ENCODE measurements around the gene GSTCD. TPM values are rescaled to one million over a fixed set of nuclear protein-coding genes. Genes with fewer than 3 reads are reported as not detected.

Gene GSTCD
- total and polyA plus RNA-seq, 2 donors (not counting 1 experiment from before 2014, with no cell fraction given), result 5.0 to 13.2 TPM

- no peak overlapping the region for H3K9ac ChIP-seq (ENCODE audit: low read length)
- H3K27me3 ChIP-seq (replicated peaks in 1 of 4; ENCODE audit: control extremely low read depth in 1 of 4, control insufficient read depth in 3 of 4, insufficient read depth in 4 of 4, low read length in 3 of 4), result no peaks in the 10 kb centered on the region
- no peaks in the 10 kb centered on the region for H3K79me2 ChIP-seq (ENCODE audit: control insufficient read depth, insufficient read depth, low read length)
- no peaks in the 10 kb centered on the region for H3K36me3 ChIP-seq (replicated peaks in 1 of 2; ENCODE audit: control extremely low read depth in 1 of 2, control insufficient read depth in 1 of 2, extremely low read depth in 1 of 2, insufficient read depth in 2 of 2, low read length in 1 of 2)
- no peak overlapping the region for H3K4me3 Mint-ChIP-seq
- H3K4me2 ChIP-seq (replicated peaks; ENCODE audit: low read depth, low read length, poor library complexity, severe bottlenecking), result no peak overlapping the region
- no peak for DNase-seq
- peaks cover 12% of the 10 kb centered on the region for H3K27me3 Mint-ChIP-seq
- POLR2A ChIA-PET, result no interaction called here
- no peaks in the 10 kb centered on the region for H3K4me1 Mint-ChIP-seq
- H3K9me3 Mint-ChIP-seq (ENCODE audit: insufficient read depth), result no peaks in the 10 kb centered on the region
- CTCF ChIA-PET, result no interaction called here
- no peak overlapping the region for H2AFZ ChIP-seq (ENCODE audit: insufficient read depth, low read depth, low read length, poor library complexity, severe bottlenecking)
- H3K9me3 ChIP-seq (ENCODE audit: control extremely low read depth in 1 of 3, control insufficient read depth in 2 of 3, insufficient read depth in 1 of 3, low read length in 2 of 3), result no peaks in the 10 kb centered on the region
- intact Hi-C loops (cut with micrococcal nuclease), result no loop called here
- no peaks in the 10 kb centered on the region for H3K4me1 ChIP-seq (ENCODE audit: control insufficient read depth in 2 of 2, insufficient read depth in 2 of 2, low read length in 2 of 2)
- no peaks in the 10 kb centered on the region for H4K20me1 ChIP-seq (ENCODE audit: control insufficient read depth, insufficient read depth, low read length, poor library complexity, severe bottlenecking)
- ATAC-seq (ENCODE audit: low read depth), result no peak
- H3K4me3 ChIP-seq (ENCODE audit: control extremely low read depth in 1 of 5, extremely low read depth in 1 of 5, insufficient read depth in 1 of 5, low read depth in 2 of 5, low read length in 4 of 5), result no peak overlapping the region
- no peak for TF ChIP-seq EZH2 (IDR thresholded peaks at IDR 0.05; ENCODE audit: borderline replicate concordance, insufficient read depth, low read depth, low read length, poor library complexity, severe bottlenecking)
- no peak for TF ChIP-seq CTCF (IDR thresholded peaks at IDR 0.05)
- WGBS (ENCODE audit: insufficient coverage), result 100% methylated on average over 1 of the region's 1 CpG
- H3K27ac Mint-ChIP-seq, result no peak overlapping the region
- H3K27ac ChIP-seq (ENCODE audit: low read length in 2 of 2), result no peak overlapping the region
Observed at GRCh38 chr4:105674011-105674410, 34.6 kb upstream of the GSTCD start.

- no peaks in the 10 kb centered on the region for H3K27me3 ChIP-seq (replicated peaks in 1 of 4; ENCODE audit: control extremely low read depth in 1 of 4, control insufficient read depth in 3 of 4, insufficient read depth in 4 of 4, low read length in 3 of 4)
- H3K27ac Mint-ChIP-seq, result no peak overlapping the region
- H3K4me3 ChIP-seq (ENCODE audit: control extremely low read depth in 1 of 5, extremely low read depth in 1 of 5, insufficient read depth in 1 of 5, low read depth in 2 of 5, low read length in 4 of 5), result no peak overlapping the region
- ChIA-PET CTCF (no interaction called here), POLR2A (no interaction called here)
- H3K9me3 Mint-ChIP-seq (ENCODE audit: insufficient read depth), result no peaks in the 10 kb centered on the region
- no peaks in the 10 kb centered on the region for H4K20me1 ChIP-seq (ENCODE audit: control insufficient read depth, insufficient read depth, low read length, poor library complexity, severe bottlenecking)
- peaks cover 4% of the 10 kb centered on the region for H3K27me3 Mint-ChIP-seq
- H2AFZ ChIP-seq (ENCODE audit: insufficient read depth, low read depth, low read length, poor library complexity, severe bottlenecking), result no peak overlapping the region
- 100% methylated on average over 1 of the region's 2 CpGs for WGBS (ENCODE audit: insufficient coverage)
- H3K4me3 Mint-ChIP-seq, result no peak overlapping the region
- no peaks in the 10 kb centered on the region for H3K79me2 ChIP-seq (ENCODE audit: control insufficient read depth, insufficient read depth, low read length)
- H3K4me1 Mint-ChIP-seq, result no peaks in the 10 kb centered on the region
- TF ChIP-seq EZH2 (IDR thresholded peaks at IDR 0.05; ENCODE audit: borderline replicate concordance, insufficient read depth, low read depth, low read length, poor library complexity, severe bottlenecking) (no peak), CTCF (IDR thresholded peaks at IDR 0.05) (no peak)
- H3K9me3 ChIP-seq (ENCODE audit: control extremely low read depth in 1 of 3, control insufficient read depth in 2 of 3, insufficient read depth in 1 of 3, low read length in 2 of 3), result no peaks in the 10 kb centered on the region
- ATAC-seq (ENCODE audit: low read depth) (no peak), DNase-seq (no peak)
- no peak overlapping the region for H3K9ac ChIP-seq (ENCODE audit: low read length)
- intact Hi-C loops (cut with micrococcal nuclease), result no loop called here
- H3K4me1 ChIP-seq (ENCODE audit: control insufficient read depth in 2 of 2, insufficient read depth in 2 of 2, low read length in 2 of 2), result no peaks in the 10 kb centered on the region
- H3K4me2 ChIP-seq (replicated peaks; ENCODE audit: low read depth, low read length, poor library complexity, severe bottlenecking), result no peak overlapping the region
- H3K27ac ChIP-seq (ENCODE audit: low read length in 2 of 2), result no peak overlapping the region
- peaks cover under 1 to 2% of the 10 kb centered on the region in 2 experiments for H3K36me3 ChIP-seq (replicated peaks in 1 of 2; ENCODE audit: control extremely low read depth in 1 of 2, control insufficient read depth in 1 of 2, extremely low read depth in 1 of 2, insufficient read depth in 2 of 2, low read length in 1 of 2)
Observed at GRCh38 chr4:105677709-105678108, 30.9 kb upstream of the GSTCD start.

All from B cell (primary cell).